NCI-H345 treated with DMSO at 0.1 percent for 48 hours (cell line): ENCODE measurements around the gene OLAH.

Experiments used
- DNase-seq: peaks from one replicate; lab custom pipeline; 2025; ENCODE audit not compliant: unreplicated experiment; lab: John Stamatoyannopoulos, UW

OLAH gene

GRCh38 chr10:15122477-15123030 is 78.8 kb downstream of the OLAH start:
- DNase-seq: no peak
